GM21717 (cell line): ENCODE measurements around the gene BIK.

Source experiments
- ATAC-seq: cut with Tn5 transposase; IDR thresholded peaks from one replicate; pipeline ENCODE4 v1.9.1; 2021; ENCODE audit warnings: mild to moderate bottlenecking, moderate library complexity; ENCODE audit not compliant: unreplicated experiment

Gene BIK, protein sequence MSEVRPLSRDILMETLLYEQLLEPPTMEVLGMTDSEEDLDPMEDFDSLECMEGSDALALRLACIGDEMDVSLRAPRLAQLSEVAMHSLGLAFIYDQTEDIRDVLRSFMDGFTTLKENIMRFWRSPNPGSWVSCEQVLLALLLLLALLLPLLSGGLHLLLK

GRCh38 chr22:43110444-43110926 is at the start of gene BIK:
Gene BIK, plus strand, starts transcription at chr22:43110750. Its CDS starts 13,273 bp downstream, at chr22:43124023.
- ATAC-seq: no peak

- no peak for ATAC-seq
Measured at GRCh38 chr22:43066134-43066533, 44.4 kb upstream of the BIK start.

DNA sequence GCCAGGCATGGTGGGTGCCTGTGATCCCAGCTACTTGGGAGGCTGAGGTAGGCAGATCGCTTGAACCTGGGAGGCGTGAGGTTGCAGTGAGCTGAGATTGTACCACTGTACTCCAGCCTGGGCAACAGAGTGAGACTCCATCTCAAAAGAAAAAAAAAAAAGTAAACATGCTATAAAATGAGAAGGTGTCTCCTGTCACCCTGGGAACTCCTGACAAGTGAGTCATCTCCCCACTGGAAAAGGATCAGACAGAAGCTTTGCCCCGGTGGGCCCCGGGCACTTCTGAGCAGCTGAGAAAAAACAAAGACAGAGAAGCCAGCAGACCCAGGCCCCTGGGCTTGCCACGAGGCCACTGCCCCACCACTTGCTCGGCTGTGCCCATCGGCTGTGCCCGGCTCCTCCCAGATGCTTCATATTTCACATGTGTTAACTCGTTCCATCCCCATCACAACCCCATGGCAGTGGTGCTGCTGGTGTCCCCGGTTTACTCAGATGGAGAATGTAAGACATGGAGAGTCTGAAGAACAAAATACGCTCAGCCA is 43.6 kb upstream of the BIK start:
- no peak for ATAC-seq

DNA sequence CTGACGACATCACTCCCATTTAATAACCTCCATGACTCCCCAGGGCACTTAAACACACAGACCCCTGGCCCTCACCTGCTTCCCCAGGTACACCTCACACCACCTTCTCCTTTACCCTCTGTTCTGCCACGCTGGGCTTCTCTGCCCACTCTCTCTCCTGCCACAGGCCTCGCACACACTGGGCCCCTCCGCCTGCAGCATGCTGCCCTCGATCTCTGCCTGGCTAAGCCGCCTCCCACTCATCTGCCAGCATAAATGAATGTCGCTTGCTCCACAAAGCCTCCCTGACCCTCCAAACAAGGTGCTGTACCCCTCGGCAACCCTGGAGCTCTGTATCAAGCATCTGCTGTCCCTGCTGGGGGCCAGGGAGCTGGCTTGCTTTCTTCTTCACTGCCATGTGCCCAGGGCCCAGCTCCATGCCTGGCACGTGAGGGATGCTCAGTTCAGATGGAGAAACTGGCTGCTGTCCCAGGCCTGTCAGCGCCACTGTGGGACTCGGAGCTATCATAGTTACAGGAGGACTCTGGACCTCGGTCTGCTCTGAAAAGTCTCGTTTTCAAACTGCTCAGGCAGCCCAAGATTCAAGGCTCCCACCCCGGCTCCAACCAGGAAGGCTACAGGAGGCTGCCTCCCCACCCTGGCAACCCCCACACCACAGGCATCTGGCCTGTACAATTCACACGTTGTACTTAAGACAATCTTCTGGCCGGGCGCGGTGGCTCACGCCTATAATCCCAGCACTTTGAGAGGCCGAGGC is 33.3 kb upstream of the BIK start:
- ATAC-seq: no peak

GRCh38 chr22:43078522-43078921 is 32.0 kb upstream of the BIK start:
- no peak for ATAC-seq

- ATAC-seq: no peak
Measured at GRCh38 chr22:43079742-43080141, 30.8 kb upstream of the BIK start.

- ATAC-seq: no peak
Measured at GRCh38 chr22:43080616-43081015, 29.9 kb upstream of the BIK start.

- ATAC-seq: no peak
Measured at GRCh38 chr22:43081968-43082367, 28.6 kb upstream of the BIK start.

DNA sequence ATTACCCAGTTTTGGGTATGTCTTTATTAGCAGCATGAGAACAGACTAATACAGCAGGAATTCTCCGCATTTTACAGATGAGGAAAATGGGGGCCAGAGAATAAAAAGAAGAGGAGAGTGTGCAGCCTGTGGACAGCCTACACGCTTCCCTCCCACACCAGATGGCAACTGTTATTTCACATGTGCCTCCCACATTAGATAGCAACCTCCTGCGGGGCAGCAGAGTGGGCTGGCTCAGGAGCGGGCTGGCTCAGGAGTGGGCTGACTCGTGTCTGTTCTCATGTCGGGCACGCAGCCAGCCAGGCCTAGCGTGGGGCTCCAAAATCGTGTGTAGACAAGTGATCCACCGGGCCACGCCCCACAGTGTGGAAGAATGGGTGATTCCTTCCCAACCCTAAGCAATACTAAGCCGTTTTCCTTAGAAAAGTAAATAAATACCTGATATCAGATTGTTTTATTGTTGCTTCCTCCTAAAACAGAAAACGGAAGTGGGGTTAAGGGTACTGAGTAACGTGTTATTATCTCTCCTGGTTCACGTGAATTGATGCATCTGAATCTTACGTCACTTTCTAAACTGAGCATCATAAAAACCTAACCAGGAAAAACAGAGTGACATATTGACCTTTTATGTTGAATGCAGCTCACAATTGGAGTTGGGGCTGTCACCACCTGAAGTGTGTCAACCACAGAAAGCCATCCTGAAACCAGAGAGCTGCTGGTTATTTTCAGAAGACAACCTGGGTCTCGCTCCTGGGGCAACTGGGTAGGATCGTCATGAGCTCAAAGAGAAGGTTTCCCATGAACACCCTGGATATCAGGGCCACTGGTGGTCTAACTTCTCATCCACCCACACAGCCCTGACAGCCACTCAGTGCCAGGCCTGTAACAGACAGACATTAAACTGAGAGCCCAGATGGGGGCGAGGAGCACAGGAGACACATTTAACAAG is 24.6 kb upstream of the BIK start:
- ATAC-seq: no peak

DNA sequence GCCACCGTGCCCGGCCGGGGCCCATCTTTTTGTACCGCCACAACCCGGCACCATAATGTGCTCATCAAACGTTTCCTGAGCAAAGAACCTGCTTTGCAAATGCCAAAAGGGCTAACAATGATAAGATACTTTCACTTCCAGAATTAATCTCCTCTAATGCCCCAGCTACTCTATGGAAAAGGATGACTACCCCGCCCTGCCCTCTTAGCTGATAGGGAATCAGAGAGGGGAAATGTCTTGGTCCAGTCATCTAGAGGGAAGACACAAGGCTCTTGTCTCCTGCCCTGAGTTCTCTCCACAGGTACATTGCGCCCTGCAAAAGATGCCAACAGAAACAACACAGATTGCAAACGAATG is 21.9 kb upstream of the BIK start:
- ATAC-seq: no peak

GRCh38 chr22:43088984-43089717 is 21.4 kb upstream of the BIK start, which contains the start of gene TTLL1:
Gene TTLL1, minus strand, starts transcription at chr22:43089391. Its CDS starts 13,805 bp downstream, at chr22:43075586.
- peak; percentile 77 for ATAC-seq

GRCh38 chr22:43090130-43090789 is 20.3 kb upstream of the BIK start:
- ATAC-seq: no peak

DNA sequence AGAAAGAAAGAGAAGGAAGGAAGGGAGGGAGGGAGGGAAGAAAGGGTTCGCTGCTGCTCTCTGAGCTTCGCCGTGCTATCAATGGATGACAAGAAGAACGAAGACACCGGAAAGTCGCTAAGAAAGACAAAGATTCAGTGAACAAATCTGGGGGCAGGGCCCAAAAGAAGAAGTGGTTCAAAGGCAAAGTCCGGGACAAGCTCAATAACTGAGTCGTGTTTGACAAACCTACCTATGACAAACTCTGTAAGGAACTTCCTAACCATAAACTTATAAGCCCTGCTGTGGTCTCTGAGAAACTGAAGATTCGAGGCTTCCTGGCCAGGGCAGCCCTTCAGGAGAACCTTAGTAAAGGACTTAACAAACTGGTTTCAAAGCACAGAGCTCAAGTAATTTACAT is 18.5 kb upstream of the BIK start:
- ATAC-seq: no peak

DNA sequence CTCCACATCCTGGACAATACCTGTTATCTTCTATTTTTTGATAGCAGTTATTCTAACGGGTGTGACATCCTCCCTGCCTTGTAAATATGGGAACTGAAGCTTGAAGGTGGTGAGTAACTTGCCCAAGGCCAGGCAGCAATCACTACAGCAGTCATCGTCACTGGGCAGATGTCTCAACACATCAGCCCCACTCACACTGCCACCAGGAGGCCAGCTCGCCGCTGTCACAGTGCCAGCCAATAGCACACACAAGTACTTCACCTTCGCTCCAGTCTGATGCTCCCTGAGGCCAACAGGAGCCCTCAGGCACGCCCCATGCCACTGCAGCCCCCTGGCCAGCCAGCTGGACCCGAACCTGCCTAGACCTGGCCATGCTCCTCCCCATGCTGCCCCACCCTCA is 16.5 kb upstream of the BIK start:
- no peak for ATAC-seq

- ATAC-seq: no peak
Measured at GRCh38 chr22:43094551-43094950, 16.0 kb upstream of the BIK start.

- no peak for ATAC-seq
Measured at GRCh38 chr22:43096420-43096819, 14.1 kb upstream of the BIK start.

GRCh38 chr22:43098356-43098755 is 12.2 kb upstream of the BIK start:
- no peak for ATAC-seq

GRCh38 chr22:43099095-43099494 is 11.5 kb upstream of the BIK start:
- ATAC-seq: no peak

DNA sequence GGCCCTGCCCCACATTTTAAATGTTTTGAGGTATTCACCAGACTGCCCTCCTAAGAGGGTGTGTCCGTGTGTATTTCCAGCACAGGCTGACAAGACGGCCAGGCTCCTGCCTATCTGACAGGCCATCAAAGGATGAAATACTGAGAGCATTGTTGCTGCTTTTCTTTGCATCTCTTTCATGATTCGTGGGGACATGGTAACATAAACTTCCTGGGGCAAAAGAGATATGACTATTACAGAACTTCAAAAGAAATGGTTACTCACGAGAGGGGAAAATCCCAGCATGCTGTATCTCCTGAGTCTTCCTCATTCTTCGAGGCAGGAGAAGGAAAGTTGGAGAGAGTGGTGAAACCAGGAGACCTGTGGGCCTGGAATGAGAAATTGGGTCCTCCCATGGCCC is 10.3 kb upstream of the BIK start:
- ATAC-seq: no peak

DNA sequence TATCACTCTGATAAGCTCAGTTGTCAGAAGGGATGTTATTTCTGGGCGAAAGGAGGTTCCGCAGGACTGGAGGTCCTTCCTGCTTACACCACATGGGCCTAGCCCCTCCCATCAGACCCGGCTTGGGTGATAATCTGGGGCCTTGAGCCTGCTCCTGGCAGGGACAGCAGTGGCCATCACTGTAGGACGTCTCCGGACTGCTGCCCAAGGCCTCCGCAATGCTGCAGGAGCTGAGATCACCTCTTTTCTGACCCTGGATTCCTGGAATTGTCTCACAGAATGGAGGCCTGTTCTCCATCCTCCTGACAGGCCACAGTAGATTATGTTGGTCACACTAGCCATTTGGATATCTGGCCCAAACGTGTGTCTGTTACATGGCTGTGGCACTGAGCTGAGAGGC is 9.2 kb upstream of the BIK start:
- ATAC-seq: no peak
